Putamen (tissue), 1 donor: ENCODE measurements around the gene TUBGCP4.
A peak's percentile ranks its signal among the peaks of the same experiment; 100 is the strongest.
"Not testable (repeated sequence)": the region's sequence is repeated elsewhere in the genome, so short reads cannot be mapped to it uniquely, and the experiment has no call there.

Experiments used
- DNase-seq: peaks from one replicate; pipeline ENCODE4 v3.0.0-alpha.2; 2016; ENCODE audit warnings: low spot score

The TUBGCP4 gene

GRCh38 chr15:43370975-43371974 lies at the start of gene TUBGCP4, which contains the start of gene ZSCAN29:
Gene TUBGCP4, plus strand, starts transcription at chr15:43371101. Its CDS starts 254 bp downstream, at chr15:43371355.
Gene ZSCAN29, minus strand, starts transcription at chr15:43371043. Its CDS starts 1,130 bp downstream, at chr15:43369913.
- DNase-seq = peak; percentile 74

GRCh38 chr15:43325039-43325684 lies 45.7 kb upstream of the TUBGCP4 start:
- DNase-seq = no peak

- DNase-seq = peak; percentile 13
Observed at GRCh38 chr15:43329217-43329959, 41.5 kb upstream of the TUBGCP4 start.

- peak; percentile 96 for DNase-seq
Observed at GRCh38 chr15:43329960-43330779, 40.7 kb upstream of the TUBGCP4 start, which contains the start of gene LCMT2. Gene LCMT2, minus strand, starts transcription at chr15:43330573. Its CDS starts 84 bp downstream, at chr15:43330489.

- DNase-seq = no peak
Observed at GRCh38 chr15:43330780-43331087, 40.2 kb upstream of the TUBGCP4 start.

- DNase-seq = no peak
Observed at GRCh38 chr15:43346305-43346704, 24.6 kb upstream of the TUBGCP4 start.

GRCh38 chr15:43347114-43347513 lies 23.8 kb upstream of the TUBGCP4 start:
- DNase-seq = no peak

- no peak for DNase-seq
Observed at GRCh38 chr15:43352693-43353382, 18.1 kb upstream of the TUBGCP4 start.

GRCh38 chr15:43360821-43361220 lies 10.1 kb upstream of the TUBGCP4 start:
- no peak for DNase-seq

- no peak for DNase-seq
Observed at GRCh38 chr15:43361313-43361903, 9.5 kb upstream of the TUBGCP4 start.

GRCh38 chr15:43370310-43370974 lies 459 bp upstream of the TUBGCP4 start:
- DNase-seq = no peak

GRCh38 chr15:43376017-43376705 lies 5.3 kb downstream of the TUBGCP4 start:
- DNase-seq = no peak

GRCh38 chr15:43378601-43379000 lies 7.7 kb downstream of the TUBGCP4 start:
- no peak for DNase-seq

GRCh38 chr15:43382310-43382709 lies 11.4 kb downstream of the TUBGCP4 start:
- DNase-seq = no peak

GRCh38 chr15:43383070-43383469 lies 12.2 kb downstream of the TUBGCP4 start:
- DNase-seq = peak; percentile 28

GRCh38 chr15:43390723-43391122 lies 19.8 kb downstream of the TUBGCP4 start:
- DNase-seq = no peak

GRCh38 chr15:43393592-43393991 lies 22.7 kb downstream of the TUBGCP4 start:
- not testable (repeated sequence) for DNase-seq

GRCh38 chr15:43402255-43402654 lies 31.4 kb downstream of the TUBGCP4 start:
- no peak for DNase-seq

- no peak for DNase-seq
Observed at GRCh38 chr15:43403616-43404015, 32.7 kb downstream of the TUBGCP4 start.
